SU-DHL-6 (cell line): ENCODE measurements around the gene WIF1.

Experiments
- CTCF ChIP-seq: fragments of 200-600 bp; sonication (generic); IDR thresholded peaks from one replicate; pipeline ENCODE4 v1.5.1; 2017; ENCODE audit warnings: antibody characterized with exemption, mild to moderate bottlenecking, low read length, moderate library complexity; ENCODE audit not compliant: insufficient read depth, poor library complexity, severe bottlenecking
- EZH2phosphoT487 ChIP-seq: fragments of 200-600 bp; sonication (generic), shearing (Covaris generic); conservative IDR thresholded peaks from 2 replicates; pipeline ENCODE4 v1.6.1; 2018; ENCODE audit warnings: mild to moderate bottlenecking, antibody characterized with exemption, low read length, moderate library complexity, mixed read lengths

- TF ChIP-seq CTCF (no peak), EZH2phosphoT487 (no peak)
Observed at GRCh38 chr12:65157091-65157490, 36.0 kb upstream of the WIF1 start.
